GM18499 (cell line): Measurements from ENCODE around the gene IFRD2.

Experiments
- ATAC-seq: cut with Tn5 transposase; IDR thresholded peaks from one replicate; pipeline ENCODE4 v1.9.1; 2021; ENCODE audit warnings: moderate number of reproducible peaks; ENCODE audit not compliant: insufficient read depth, unreplicated experiment

IFRD2 gene

GRCh38 chr3:50237754-50238548 lies 54.3 kb downstream of the IFRD2 start:
- no peak for ATAC-seq
